Esophagus squamous epithelium (tissue), 5 donors: ENCODE results near the gene OST4. TPM values are rescaled to one million over a fixed set of nuclear protein-coding genes. Genes with fewer than 3 reads are reported as not detected.
"Not testable (repeated sequence)": the region's sequence is repeated elsewhere in the genome, so short reads cannot be mapped to it uniquely, and the experiment has no call there.

Source experiments
- DNase-seq: peaks from one replicate; lab custom pipeline; 2025; lab: John Stamatoyannopoulos, UW
- H3K27ac ChIP-seq, 4 donors: fragments of 200-600 bp; sonication (generic); one replicate each; pipeline ENCODE4 v1.5.1; 2016 to 2019; ENCODE audit warnings: mild to moderate bottlenecking in 1 of 4
- H3K27me3 ChIP-seq, 4 donors: fragments of 200-600 bp; sonication (generic); 1 replicate in 3 of 4; 2 replicates in 1 of 4; pipeline versions ENCODE4 v1.5.1 to v1.6.0; 2017 to 2021; ENCODE audit warnings: antibody characterized with exemption in 1 of 4
- H3K36me3 ChIP-seq, 3 donors: fragments of 200-600 bp; sonication (generic); one replicate each; pipeline ENCODE4 v1.5.1; 2016 to 2019
- H3K4me1 ChIP-seq, 3 donors: fragments of 200-600 bp; sonication (generic); one replicate each; pipeline ENCODE4 v1.5.1; 2017 to 2019
- H3K4me3 ChIP-seq, 4 donors: fragments of 200-600 bp; sonication (generic); 1 replicate in 3 of 4; 2 replicates in 1 of 4; pipeline ENCODE4 v1.5.1; 2016 to 2019; ENCODE audit warnings: mild to moderate bottlenecking in 2 of 4, moderate library complexity in 1 of 4
- H3K9me3 ChIP-seq, 3 donors: fragments of 200-600 bp; sonication (generic); one replicate each; pipeline ENCODE4 v1.5.1; 2016 to 2019
- POLR2A ChIP-seq, 4 donors: fragments of 450-650 bp; IDR thresholded peaks; one replicate each; pipeline ENCODE4 v1.6.1; 2017; ENCODE audit warnings: antibody characterized with exemption in 4 of 4, mild to moderate bottlenecking in 4 of 4, moderate library complexity in 3 of 4
- WGBS, 2 donors: methylation state at CpG; one replicate each; pipeline ENCODE4 v1.1.5; 2018; 5-methylcytosine and 5-hydroxymethylcytosine counted together
- intact Hi-C: fragments of 100-400 bp; cut with DNase I; formaldehyde crosslinking; loops from one replicate; pipeline ENCODE4 v1.15.0; 2022
- total RNA-seq, 4 donors: library from RNA; depleted of rRNA; stranded (reverse); fragments of >200 nt; gene quantifications; one replicate each; pipeline ENCODE4 v1.1.0, GENCODE V29; 2016
- TF ChIP-seq, protein P1 (sequence below), 6 experiments: fragments of 450-650 bp in 4 of 6; fragments of 200-600 bp in 2 of 6; sonication (generic) in 2 of 6; IDR thresholded peaks; one replicate each; pipeline ENCODE4 v1.5.1; 2016 to 2019; ENCODE audit warnings: antibody characterized with exemption in 6 of 6, mild to moderate bottlenecking in 4 of 6, moderate library complexity in 4 of 6
- donor health status: DM: yes; HTN: yes; CAD: no.

Gene OST4
- total RNA-seq = 100 to 1,000 TPM; 149 to 242 (median 193) TPM

DNA sequence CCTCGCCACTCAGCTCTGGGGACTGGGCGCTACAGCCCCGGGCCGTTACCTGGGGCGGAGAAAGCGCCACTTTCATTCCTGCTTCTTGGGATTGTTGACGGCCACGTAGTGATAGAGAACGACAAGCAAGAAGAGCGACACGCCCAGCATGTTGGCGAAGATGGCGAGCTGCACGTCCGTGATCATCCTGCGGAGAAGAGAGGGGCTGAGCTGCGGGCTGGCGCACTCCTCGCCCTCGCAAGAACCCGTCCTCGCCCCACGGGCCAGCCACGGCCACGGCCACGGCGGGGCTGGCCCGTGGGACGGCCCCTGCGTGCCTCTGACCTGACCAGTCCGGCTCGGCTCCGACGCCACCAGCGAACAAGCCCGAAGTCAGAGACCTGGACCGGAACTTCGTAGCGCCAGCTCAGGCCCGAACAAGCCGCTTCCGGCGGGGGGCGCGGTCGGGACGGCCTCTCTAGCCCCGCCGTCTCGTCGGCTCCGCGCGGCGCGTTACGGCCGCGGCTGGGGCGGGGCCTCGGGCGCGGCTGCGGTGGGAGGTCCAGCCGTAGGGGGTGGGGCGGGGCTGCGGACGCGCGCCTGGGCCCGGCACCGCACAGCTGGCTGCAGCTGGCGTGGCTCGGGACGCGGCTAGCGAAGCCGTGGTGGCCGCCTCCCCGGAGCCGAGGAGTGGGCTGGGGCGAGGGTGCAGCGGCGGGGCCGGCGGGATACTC is at the start of gene OST4:
Gene OST4 (minus strand): TSS at position 378 of the 713 bp plus-strand sequence.
- WGBS, 2 donors = 0% methylated on average over 4 of the region's 86 CpGs; no CpG with 5 or more reads in 1 of the 2 donors
- TF ChIP-seq, protein P1, sequence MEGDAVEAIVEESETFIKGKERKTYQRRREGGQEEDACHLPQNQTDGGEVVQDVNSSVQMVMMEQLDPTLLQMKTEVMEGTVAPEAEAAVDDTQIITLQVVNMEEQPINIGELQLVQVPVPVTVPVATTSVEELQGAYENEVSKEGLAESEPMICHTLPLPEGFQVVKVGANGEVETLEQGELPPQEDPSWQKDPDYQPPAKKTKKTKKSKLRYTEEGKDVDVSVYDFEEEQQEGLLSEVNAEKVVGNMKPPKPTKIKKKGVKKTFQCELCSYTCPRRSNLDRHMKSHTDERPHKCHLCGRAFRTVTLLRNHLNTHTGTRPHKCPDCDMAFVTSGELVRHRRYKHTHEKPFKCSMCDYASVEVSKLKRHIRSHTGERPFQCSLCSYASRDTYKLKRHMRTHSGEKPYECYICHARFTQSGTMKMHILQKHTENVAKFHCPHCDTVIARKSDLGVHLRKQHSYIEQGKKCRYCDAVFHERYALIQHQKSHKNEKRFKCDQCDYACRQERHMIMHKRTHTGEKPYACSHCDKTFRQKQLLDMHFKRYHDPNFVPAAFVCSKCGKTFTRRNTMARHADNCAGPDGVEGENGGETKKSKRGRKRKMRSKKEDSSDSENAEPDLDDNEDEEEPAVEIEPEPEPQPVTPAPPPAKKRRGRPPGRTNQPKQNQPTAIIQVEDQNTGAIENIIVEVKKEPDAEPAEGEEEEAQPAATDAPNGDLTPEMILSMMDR (IDR thresholded peaks at IDR 0.05) = peak in 2 of 6 experiments; percentile 6 to 23
- TF ChIP-seq POLR2A (IDR thresholded peaks at IDR 0.05) = peak in 3 of 4 donors; percentile 60 to 85 (median 76)
- Histone ChIP-seq H3K4me3 (peak within 1 kb of the TSS; percentile 70 to 96 (median 82)), H3K27me3 (no peaks in the 10 kb centered on the region), H3K27ac (peak within 1 kb of the TSS; percentile 90 to 98 (median 94)), H3K9me3 (no peaks in the 10 kb centered on the region), H3K4me1 (peaks cover 16 to 80% (median 45%) of the 10 kb centered on the region in 3 donors), H3K36me3 (peaks cover 0 to 39% (median 10%) of the 10 kb centered on the region in 3 donors)
- intact Hi-C loops = no loop called here
- DNase-seq = peak; percentile 31

DNA sequence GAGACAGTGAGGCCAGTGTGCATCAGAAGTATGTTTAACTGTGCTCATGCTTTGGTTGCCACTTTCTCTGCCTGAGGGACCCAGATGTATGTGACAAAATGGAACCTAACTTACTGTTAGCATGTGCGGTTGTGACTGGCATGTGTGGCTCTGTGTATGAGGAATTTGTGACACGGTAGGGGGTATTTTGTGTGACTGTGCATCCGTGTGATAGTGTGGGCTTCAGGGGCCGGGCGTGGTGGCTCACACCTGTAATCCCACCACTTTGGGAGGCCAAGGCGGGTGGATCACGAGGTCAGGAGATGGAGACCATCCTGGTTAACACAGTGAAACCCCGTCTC is 47.8 kb upstream of the OST4 start:
- DNase-seq, H3K36me3 ChIP-seq, H3K9me3 ChIP-seq, intact Hi-C loops, H3K27ac ChIP-seq: not testable (repeated sequence)
- peak overlapping the region; percentile 34 to 67 (median 44) for H3K4me3 ChIP-seq
- peaks cover 3 to 29% (median 11%) of the 10 kb centered on the region in 3 donors for H3K4me1 ChIP-seq
- 82 to 84% methylated on average over 8 of the region's 8 CpGs for WGBS, 2 donors
- H3K27me3 ChIP-seq = peaks cover 0 to 40% (median 0%) of the 10 kb centered on the region in 4 donors

DNA sequence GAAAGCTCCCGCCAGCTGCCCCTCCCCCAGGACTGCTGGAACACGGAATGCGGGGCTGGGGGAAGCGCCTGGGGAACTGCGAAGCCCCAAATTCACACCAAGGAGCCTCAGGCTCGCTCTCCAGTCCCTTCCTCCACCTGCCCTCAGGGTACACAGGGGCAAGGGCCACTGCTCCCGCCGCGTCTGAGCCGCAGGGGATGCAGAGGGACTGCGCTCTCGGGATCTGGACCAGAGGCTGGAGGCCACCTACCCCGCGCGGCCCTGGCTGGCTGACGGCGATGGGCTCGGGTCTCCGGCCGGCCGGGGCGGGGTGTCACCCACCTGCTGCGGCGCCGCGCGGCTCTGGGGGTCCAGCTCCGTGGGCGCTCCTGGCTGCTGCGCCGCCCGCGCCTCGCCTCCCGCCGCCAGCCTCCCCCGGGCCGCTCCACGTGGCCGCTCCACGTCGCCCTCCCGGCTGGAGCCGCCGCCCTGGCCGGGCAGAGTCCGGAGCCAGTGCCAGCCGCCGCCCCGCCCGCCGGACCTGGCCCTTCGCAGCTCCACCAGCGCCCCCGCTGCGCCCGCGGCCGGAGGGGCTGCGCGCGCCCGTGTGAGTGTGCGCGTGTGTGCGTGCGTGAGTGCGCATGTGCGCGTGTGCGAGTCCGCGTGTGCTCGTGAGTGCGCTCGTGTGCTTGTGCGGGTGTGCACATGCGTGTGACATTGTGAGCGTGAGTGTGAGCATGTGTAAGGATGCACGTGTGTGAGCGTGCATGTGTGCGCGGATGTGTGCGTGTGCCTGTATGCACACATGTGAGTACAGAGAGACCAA is 47.3 kb upstream of the OST4 start, which contains the start of gene CGREF1:
Gene CGREF1 (minus strand): TSS at position 604 of the 805 bp plus-strand sequence. CDS start 14,762 bp downstream, outside the sequence.
- TF ChIP-seq, protein P1 (IDR thresholded peaks at IDR 0.05) = no peak
- TF ChIP-seq POLR2A (IDR thresholded peaks at IDR 0.05) = no peak
- no peaks in the 10 kb centered on the region for H3K36me3 ChIP-seq
- intact Hi-C loops = no loop called here
- no peaks in the 10 kb centered on the region for H3K9me3 ChIP-seq
- 9 to 46% methylated on average over 4 to 16 of the region's 84 CpGs for WGBS, 2 donors
- peak within 1 kb of the TSS; percentile 34 to 67 (median 44) for H3K4me3 ChIP-seq
- DNase-seq = no peak
- H3K4me1 ChIP-seq = peaks cover under 1 to 25% (median 11%) of the 10 kb centered on the region in 3 donors
- no peak within 1 kb of the TSS for H3K27ac ChIP-seq
- H3K27me3 ChIP-seq = peaks cover 0 to 40% (median 0%) of the 10 kb centered on the region in 4 donors

DNA sequence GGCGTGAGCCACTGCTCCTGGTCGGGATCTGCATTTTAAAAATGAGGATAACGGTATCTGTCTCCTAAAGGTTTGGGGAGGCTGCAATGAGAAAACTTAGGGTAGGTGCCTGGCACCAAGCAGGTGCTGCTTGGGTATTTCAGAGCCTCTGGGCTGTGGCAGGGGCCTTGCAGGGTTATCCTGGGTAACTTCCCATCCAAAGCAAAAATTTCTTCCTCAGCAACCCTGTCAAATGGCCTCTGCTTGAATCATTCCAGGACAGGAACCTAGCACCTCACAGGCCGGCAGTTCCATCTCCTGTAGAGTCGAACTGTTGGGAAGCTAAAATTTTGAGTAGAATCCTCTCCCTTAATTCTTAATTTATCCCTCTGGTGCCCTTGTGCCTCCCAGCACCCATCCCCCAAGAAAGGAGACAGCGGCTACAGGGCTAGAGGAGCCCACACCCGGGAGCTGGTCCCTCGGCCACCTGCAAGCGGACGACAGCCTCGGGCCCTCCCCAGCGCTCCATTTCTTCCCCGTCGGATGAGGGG is 46.6 kb upstream of the OST4 start:
- WGBS, 2 donors = 51 to 70% methylated on average over 5 of the region's 14 CpGs
- H3K27me3 ChIP-seq = peaks cover 0 to 40% (median 0%) of the 10 kb centered on the region in 4 donors
- no peaks in the 10 kb centered on the region for H3K36me3 ChIP-seq
- DNase-seq = no peak
- H3K4me1 ChIP-seq = peaks cover 0 to 18% (median 11%) of the 10 kb centered on the region in 3 donors
- H3K9me3 ChIP-seq = no peaks in the 10 kb centered on the region
- H3K27ac ChIP-seq = no peak overlapping the region
- peak overlapping the region; percentile 34 to 67 (median 44) for H3K4me3 ChIP-seq
- intact Hi-C loops = no loop called here
- no peak for TF ChIP-seq POLR2A (IDR thresholded peaks at IDR 0.05)
- TF ChIP-seq, protein P1 (IDR thresholded peaks at IDR 0.05) = no peak

DNA sequence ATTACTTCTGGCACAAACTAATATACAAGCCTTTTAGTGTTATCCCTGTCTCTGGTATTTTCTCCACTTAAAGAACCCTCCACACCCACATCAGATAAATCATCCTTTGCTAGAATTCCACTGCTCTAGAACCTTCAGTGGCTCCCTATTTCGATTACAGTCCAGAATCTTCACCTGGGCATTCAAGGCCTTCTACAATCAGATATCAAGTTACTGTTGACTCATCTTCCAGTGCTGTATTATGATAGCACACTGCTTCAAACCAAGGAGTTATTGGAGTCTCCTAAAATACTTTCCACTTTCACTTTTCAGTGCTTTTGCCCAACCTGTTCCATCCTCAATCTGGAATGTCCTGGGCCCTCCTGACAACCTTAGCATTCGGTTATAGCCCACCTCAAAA is 44.1 kb upstream of the OST4 start:
- Histone ChIP-seq H3K9me3 (no peaks in the 10 kb centered on the region), H3K36me3 (no peaks in the 10 kb centered on the region), H3K27ac (no peak overlapping the region), H3K4me1 (peaks cover 0 to 15% (median 11%) of the 10 kb centered on the region in 3 donors), H3K4me3 (no peak overlapping the region), H3K27me3 (peaks cover 0 to 40% (median 0%) of the 10 kb centered on the region in 4 donors)
- TF ChIP-seq POLR2A (IDR thresholded peaks at IDR 0.05) = no peak
- TF ChIP-seq, protein P1 (IDR thresholded peaks at IDR 0.05) = no peak
- intact Hi-C loops = no loop called here
- DNase-seq = no peak
- WGBS, 2 donors = 57 to 60% methylated on average over 2 of the region's 2 CpGs

DNA sequence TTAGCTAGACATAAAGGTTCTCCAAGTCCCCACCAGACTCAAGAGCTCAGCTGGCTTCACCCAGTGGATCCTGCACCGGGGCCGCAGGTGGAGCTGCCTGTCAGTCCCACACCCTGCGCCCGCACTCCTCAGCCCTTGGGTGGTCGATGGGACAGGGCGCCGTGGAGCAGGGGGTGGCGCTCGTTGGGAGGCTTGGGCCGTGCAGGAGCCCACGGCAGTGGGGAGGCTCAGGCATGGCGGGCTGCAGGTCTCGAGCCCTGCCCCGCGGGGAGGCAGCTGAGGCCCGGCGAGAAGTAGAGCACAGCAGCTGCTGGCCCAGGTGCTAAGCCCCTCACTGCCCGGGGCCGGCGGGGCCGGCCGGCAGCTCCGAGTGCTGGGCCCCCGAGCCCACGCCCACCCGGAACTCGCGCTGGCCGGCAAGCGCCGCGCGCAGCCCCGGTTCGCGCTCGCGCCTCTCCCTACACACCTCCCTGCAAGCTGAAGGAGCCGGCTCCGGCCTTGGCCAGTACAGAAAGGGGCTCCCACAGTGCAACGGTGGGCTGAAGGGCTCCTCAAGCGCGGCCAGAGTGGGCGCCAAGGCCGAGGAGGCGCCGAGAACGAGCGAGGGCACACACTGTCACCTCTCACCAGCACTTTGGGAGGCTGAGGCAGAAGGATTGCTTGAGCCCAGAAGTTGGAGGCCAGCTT is 40.1 kb upstream of the OST4 start:
- H3K36me3 ChIP-seq, H3K9me3 ChIP-seq, DNase-seq, H3K27me3 ChIP-seq, H3K27ac ChIP-seq, intact Hi-C loops, H3K4me1 ChIP-seq, H3K4me3 ChIP-seq: not testable (repeated sequence)
- WGBS, 2 donors = no CpG with 5 or more reads among the region's 49 CpGs

DNA sequence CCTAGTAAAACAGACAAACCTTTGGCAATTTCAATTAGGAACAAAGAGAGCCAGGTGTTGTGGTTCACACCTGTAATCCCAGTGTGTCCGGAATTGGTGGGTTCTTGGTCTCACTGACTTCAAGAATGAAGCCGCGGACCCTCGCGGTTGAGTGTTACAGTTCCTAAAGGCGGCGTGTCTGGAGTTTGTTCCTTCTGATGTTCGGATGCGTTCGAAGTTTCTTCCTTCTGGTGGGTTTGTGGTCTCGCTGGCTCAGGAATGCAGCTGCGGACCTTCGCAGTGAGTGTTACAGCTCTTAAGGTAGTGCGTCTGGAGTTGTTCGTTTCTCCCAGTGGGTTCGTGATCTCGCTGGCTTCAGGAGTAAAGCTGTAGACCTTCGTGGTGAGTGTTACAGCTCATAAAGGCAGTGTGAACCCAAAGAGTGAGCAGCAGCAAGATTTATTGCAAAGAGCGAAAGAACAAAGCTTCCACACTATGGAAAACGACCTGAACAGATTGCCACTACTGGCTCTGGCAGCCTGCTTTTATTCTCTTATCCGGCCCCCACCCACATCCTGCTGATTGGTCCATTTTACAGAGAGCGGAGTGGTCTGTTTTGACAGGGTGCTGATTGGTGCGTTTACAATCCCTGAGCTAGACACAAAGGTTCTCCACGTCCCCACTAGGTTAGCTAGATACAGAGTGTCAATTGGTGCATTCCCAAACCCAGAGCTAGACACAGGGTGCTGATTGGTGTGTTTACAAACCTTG is 39.3 kb upstream of the OST4 start:
- H3K27me3 ChIP-seq, H3K27ac ChIP-seq, H3K4me3 ChIP-seq, H3K9me3 ChIP-seq, H3K4me1 ChIP-seq, H3K36me3 ChIP-seq, DNase-seq, intact Hi-C loops: not testable (repeated sequence)
- WGBS, 2 donors = 83 to 89% methylated on average over 22 to 24 of the region's 24 CpGs
